GM19240 (cell line): ENCODE data around the gene ZNF165.
"Not testable (repeated sequence)": the region's sequence is repeated elsewhere in the genome, so short reads cannot be mapped to it uniquely, and the experiment has no call there.

ENCODE experiments used
- DNase-seq: peaks from one replicate; pipeline ENCODE4 v3.0.0; 2011; ENCODE audit warnings: low spot score; ENCODE audit not compliant: insufficient read length

The ZNF165 gene

DNA sequence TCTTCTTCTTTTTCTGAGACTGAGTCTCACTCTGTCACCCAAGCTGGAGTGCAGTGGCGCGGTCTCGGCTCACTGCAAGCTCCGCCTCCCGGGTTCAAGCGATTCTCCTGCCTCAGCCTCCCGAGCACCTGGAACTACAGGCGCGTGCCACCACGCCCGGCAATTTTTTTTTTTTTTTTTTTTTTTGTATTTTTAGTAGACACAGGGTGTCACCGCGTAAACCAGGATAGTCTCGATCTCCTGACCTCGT lies at the start of gene ZNF165:
Gene ZNF165 (plus strand): TSS at position 188 of the 250 bp plus-strand sequence. CDS start 4,913 bp downstream, outside the sequence.
- not testable (repeated sequence) for DNase-seq

DNA sequence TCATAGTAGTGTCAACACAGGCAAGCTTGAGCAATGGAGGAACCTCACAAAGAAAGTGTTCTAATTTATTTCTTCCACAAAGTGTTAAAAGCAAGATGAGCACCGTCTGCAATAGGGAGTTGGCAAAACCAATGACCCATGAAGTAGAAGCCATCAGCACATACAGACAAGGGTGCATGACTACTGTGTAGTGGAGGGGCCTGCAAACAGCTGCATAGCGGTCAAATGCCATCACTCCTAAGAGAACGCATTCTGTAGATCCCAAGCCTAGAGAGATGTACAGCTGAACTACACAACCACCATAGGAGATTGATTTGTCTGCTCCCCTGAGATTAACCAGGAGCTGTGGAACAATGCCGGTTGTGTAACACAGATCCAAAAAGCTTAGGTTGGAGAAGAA lies 26.8 kb upstream of the ZNF165 start:
- DNase-seq = no peak

DNA sequence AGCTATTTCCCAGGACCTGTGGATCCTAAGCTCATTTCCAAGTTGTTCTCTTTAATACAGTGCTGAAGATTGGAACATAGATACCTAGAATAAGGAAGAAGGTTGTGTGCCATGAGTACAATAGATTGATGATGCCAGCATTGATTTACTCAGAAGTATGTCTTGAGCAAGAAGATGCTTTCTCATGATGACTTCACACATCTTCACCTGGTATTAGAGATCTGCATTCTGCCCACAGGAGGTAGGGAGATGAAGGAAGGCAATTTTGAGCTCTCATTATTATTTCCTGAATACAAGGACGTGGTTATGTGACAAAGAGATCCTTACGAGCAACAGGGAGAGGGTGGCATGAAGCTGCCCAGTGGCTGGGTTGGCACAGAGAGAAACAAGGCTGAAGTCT lies 20.0 kb upstream of the ZNF165 start:
- no peak for DNase-seq

DNA sequence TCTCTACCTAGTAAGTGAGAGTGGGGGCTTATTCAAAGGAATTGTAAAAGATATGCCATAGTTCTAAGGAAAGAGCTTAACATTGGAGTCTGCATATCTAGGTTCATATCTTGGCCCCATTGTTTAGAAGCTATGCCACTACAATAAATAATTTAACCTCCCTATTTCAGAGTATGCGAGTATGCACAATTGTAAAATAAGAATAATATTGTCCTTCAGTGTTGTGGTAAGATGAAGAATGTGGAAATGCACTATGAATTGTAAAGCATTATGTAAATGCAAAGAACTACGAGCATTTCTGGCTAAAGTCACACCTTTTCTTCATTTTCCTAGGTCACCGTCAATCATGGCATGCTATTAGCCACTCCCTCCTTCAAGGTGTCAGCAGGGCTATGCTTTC lies 16.1 kb upstream of the ZNF165 start:
- DNase-seq = no peak

DNA sequence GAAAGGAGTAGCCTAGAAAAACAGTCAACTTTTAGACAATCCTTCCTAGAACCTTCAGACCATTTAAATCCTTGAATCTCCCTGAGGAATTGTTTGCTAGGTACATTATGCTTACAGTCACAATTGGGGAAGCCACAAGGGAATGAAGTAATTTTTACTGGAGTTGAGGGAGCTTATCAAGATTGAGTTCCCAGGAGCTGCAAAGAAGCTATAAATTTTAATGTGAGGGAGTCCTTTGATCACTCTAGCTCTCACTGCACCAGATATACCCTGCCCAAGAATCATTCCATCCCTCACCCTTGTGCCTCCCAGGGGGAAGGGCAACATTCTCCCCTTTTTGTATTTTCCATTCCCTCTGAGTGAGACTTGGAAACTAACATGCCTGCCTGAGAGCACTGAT lies 12.3 kb upstream of the ZNF165 start:
- DNase-seq = no peak

DNA sequence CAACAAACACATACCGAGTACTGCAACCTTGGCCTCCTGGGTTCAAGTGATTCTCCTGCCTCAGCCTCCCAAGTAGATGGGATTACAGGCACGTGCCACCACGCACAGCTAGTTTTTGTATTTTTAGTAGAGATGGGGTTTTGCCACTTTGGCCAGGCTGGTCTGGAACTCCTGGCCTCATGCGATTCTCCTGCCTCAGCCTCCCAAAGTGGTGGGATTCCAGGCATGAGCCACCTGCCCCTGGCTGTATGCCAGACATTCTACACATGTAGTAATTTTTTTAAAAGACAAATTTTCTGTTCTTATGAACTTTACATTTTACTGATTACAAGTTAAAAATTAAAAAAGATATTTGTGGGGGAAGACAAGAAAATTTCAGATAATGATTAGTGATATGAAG lies 9.4 kb upstream of the ZNF165 start:
- not testable (repeated sequence) for DNase-seq

DNA sequence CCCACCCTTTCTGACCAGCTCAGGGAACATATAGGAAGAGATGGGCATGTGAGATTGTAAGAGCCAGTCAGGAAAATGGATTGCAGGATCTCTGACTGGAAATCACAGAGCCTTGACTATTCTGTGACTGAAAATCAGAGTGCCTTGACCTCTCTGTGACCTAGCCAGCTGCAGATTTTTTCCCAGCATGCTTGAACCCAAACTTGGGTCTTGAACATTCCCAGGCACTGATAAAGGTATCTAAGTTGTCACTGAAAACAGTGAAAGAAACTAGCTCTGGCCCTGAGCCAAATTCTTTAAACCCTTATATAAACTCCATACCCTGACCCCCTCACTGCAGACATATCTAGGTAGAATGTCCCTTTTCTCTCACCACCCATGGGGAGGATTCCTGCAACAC lies 2.3 kb upstream of the ZNF165 start:
- DNase-seq = no peak

DNA sequence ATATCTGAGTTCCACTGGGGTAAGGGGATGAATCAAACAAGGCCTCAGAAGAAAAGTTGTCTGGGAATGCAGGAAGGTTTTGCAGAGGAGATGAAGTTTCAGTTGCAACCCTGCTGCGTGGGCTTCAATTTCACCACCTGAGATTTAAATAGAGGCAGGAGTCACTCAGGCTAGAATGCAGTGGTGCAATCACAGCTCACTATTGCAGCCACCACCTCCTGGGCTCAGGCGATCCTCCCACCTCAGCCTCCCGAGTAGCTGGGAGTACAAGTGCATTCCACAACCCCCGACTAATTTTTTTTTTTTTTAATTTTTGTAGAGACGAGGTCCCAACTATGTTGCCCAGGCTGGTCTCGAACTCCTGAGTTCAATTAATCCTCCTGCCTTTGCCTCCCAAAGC lies 1.5 kb upstream of the ZNF165 start:
- no peak for DNase-seq

DNA sequence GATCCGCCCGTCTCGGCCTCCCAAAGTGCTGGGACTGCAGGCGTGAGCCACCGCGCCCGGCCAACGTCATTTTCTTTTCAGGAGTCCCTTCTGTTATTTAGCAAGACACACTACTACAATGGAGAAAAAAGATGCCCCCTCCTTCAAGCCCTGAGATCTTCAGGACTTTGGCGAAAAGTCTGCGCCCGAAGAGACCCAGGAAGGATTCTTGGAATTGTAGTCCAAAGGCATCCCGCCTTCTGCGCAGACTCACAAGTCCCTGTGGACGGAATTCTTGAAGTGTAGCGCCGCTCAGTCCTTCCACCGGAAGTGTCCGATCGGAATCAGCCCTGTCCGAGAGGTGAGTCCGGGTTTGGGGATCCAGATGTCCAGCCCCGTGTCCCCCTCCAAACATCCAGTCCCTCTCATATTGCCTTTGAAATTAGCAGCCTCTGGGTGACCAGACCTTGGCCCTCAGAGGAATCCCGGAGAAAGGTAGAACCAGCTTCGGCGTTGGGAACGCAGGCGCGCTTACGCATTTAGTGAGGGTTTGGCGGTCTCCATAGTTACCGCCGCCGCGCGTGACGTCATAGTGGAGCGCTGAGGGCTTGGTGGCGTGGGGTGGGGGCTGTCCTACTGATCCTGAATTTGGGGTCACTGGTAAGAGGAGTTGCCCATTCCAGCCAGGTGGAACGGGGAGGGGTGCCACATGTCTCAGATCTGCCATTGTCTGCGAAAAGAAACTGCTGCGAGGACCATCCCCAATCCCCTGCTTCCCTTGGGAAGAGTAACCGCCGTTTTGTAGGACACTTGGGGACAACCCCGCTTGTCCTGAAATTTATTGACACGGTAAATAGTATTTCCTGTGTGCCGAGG lies 490 bp downstream of the ZNF165 start:
- peak; percentile 60 for DNase-seq

DNA sequence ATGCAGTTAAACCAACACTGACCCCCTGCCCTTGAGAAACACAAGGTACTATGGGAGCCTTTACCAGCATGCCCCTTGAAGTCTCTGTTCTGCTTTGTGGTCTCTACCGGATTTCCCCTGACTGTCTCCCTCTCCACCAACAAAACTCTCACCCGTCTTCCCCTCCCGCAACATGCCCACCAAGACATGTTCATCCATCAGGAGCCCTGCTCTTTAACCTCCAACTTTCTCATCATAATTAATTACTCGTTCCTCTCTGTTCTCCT lies 1.1 kb downstream of the ZNF165 start:
- DNase-seq = peak; percentile 17

DNA sequence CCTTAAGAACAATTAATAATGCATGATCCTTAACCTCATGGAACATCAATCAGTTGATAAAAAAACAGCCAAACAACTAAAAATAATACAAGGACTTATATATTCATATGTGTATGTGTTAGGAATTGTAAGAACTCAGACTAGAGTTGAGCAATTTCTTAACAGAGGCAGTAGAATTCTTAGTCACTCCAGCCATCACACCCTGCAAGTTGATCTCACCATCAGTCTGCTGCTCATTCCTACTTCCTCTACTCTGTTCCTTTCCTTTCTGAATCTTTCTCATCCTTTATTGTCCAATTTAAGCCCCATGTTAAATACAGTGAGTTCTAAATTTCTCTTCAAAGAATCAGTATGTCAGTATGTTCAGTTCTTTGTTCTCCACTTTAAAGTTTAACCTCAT lies 2.6 kb downstream of the ZNF165 start:
- DNase-seq = no peak

DNA sequence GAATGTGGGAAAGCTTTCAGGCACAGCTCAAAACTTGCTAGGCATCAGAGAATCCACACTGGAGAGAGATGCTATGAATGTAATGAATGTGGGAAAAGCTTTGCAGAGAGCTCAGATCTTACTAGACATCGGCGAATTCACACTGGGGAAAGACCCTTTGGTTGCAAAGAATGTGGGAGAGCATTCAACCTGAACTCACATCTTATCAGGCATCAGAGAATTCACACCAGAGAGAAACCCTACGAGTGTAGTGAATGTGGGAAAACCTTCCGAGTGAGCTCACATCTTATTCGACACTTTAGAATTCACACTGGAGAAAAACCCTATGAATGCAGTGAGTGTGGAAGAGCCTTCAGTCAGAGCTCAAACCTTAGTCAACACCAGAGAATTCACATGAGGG lies 8.7 kb downstream of the ZNF165 start:
- no peak for DNase-seq

DNA sequence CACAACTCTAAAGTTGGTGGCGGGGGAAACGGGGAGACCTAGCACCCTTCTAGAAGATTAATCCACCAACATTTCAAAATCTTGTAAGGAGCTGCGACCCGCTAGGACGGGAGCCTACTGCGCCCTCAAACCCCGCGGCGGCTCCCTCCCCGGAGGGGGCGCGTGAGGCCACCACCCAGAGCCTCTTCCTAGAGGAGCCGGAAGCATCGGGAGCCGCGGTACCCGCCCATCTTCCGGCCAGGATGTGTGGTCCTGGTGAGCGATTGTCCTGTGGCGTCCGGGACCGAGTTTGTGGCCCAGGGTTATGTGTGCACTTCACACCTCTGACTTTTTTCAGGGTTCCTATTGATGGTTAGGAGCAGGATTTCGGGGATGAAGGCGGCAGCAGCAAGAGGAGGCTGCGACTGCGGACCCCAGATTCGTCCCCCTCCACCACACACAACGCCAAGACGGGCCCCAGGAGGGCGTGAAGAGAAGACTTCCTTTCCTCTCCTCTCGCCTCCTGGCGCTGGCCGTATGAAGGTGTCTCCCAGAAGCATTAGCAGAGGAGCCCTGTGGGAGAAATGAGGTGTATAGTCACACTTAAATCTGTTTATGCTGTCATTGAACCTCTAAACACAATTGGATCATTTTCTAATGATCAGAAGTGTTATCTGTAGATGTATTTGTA lies 10.7 kb downstream of the ZNF165 start:
- no peak for DNase-seq

DNA sequence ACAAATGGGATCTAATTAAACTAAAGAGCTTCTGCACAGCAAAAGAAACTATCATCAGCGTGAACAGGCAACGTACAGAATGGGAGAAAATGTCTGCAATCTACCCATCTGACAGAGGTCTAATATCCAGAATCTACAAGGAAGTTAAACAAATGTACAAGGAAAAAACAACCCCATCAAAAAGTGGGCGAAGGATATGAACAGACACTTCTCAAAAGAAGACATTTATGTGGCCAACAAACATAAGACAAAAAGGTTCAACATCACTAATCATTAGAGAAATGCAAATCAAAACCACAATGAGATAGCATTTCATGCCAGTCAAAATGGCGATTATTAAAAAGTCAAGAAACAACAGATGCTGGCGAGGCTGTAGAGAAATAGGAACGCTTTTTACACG lies 21.9 kb downstream of the ZNF165 start:
- not testable (repeated sequence) for DNase-seq

DNA sequence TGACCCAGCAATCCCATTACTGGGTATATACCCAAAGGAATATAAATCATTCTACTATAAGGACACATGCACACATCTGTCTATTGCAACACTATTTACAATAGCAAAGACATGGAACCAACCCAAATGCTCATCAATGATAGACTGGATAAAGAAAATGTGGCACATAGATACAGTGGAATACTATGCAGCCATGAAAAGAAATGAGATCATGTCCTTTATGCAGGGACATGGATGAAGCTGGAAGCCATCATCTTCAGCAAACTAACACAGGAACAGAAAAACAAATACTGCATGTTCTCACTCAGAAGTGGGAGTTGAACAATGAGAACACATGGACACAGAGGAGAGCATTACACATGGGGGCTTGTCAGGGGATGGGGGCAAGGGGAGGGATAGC lies 22.3 kb downstream of the ZNF165 start:
- not testable (repeated sequence) for DNase-seq

DNA sequence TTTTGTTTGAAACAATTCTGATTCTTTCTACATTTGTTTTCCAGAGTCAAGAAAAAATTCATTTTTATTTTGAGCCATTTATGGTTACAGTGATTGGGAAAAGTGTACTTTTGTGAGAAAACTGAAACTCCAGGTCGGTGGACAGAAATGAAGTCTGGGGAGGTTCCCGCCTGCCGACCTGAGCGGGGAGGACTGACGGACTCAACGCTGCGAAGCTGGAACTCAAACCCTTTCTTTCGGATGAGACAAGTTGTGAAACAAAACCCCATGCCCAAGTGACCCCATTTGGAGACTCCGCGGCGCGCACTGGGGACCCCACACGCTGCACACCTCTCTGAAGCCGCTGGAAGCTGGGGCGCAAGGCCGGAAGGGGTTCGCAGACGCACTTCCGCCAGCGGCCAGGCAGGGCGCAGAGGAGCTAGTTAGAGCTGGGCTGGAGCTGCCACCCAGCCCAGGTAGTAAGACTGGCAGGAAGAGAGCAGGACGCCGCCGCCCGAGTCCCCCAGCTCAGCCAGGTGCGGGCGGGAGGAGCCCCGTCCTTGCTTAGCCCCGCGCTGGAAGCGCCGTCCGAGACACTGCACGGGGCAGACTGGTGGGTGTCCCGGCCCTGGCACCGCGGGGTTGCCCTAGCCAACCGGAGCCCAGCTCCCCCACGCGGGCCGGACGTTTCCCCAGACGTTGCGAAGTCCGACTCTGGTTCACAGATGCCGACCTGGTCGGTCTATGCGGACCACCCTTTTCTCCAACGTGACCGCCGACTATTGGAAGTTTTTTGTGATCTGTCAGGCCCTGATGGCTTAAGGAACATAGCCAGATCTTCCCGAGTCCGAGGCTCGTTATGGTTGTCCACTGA lies 24.2 kb downstream of the ZNF165 start:
- peak; percentile 84 for DNase-seq

DNA sequence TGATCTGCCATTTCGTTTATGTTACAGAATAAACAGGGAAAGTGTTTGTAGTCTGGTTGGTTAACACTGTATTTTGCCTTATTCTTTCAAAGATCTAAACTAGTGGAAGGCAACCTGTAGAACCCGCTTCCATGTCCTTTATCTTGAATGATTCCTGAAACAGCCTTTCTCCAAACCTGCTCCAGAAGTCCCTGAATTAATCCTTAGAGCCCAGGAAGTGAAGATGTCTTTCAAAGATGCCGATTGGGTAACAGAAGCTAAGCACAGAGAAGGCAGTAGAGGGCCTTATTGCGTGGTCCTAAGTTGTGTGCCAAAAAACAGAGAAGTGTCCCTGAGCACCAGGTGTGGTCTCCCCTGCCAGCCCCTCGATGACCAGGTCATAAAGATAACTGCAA lies 24.9 kb downstream of the ZNF165 start:
- peak; percentile 1 for DNase-seq

DNA sequence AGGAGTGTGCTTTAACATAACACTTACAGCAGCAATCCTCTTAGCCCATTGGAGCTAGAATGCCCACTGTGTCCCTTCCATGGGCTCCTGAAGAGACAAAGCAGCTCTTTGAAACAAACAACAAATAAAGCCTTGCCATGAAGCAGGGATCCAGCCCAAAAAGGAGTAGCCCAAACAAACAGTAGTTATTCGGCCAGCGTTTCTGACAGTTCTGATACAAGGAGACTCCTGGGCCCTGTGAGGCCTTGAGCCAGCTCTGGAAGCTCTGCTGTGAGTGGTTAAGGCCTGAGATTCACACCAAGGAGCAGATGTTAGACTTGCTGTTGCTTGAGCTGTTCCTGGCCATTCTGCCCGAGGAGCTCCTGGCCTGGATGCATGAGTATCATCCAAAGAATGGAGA lies 27.1 kb downstream of the ZNF165 start:
- DNase-seq = no peak

DNA sequence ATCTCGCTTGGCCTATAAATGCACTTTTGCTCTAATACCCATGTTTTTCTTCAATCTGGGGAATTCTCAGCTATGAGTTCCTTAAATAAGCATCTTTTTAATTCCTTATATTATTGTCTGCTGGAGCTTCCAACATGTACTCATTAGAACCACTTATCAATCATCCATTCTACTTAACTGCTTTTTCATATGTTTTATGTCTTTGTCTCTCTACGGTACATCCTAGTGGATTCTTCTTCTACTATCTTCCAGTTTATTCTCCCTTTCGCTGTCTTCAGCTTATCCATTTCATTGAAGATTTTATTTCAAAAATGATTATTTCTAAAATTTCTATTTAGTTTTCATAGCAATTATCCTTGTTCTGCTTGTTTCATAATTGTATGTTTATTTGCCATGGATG lies 31.6 kb downstream of the ZNF165 start:
- DNase-seq = no peak

DNA sequence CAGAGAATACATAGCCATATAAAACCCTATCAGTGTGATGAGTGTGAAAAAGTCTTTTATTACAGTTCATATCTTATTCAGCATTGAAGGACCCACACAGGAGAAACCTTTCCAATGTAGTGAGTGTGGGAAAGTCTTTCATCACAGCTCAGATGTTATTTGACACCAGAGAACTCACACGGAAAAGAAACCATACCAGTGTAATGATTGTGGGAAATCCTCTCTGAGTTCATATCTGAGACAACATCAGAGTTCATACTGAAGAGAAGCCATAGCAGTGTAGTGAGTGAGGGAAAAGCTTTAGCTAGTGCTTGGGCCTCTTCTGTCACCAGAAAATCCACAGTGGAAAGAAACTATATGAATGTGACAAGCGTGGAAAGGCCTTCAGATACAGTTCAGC lies 35.4 kb downstream of the ZNF165 start:
- no peak for DNase-seq

DNA sequence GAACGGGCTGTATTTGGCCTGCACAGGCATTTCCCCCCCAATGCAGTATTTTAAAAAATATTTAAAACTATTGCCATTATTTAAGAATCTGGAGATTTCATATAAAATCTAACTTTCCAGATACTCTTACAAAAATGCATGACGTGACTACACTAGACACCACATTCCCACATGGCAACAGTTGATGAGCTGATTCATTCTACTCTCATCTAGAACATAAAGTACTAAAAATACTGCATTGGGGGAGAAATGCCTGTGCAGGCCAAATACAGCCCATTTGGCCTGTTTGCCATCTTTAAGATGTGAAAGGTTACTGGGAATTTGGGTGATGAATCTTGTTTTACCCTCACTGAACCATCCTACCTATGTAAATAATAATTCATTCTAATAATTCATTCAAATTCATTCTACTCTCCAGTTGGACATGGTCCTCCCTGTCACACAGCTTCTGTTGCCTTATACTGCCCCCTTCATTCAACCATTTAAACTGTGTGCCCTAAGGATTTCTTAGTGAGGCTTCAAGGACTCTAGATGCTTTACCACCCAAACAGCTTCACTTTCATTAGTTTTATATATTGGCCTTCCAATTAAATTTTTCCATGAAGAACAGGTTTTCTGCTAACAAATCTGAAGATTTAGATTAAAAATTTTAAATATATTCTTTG lies 37.1 kb downstream of the ZNF165 start:
- no peak for DNase-seq

DNA sequence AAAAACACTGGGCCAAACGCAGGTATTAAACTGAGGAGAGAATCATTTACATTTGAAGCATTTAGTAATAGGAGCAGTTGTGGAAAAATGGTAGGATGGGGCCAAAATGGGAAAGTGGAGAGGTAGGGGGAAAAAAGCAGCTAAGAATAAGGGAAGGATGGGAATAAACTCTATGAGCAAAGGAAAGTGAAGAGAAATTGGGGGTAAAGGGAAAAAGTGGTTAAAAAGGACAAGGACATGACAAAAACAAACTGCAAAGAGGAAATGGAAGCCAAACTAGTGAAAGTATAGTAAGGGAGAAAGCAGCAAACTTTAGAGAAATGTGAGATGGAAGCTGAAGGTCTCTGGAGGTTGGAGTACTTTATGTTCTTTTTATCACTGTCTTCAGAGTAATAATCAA lies 37.8 kb downstream of the ZNF165 start:
- no peak for DNase-seq
